Cortex of kidney (tissue), 1 donor: ENCODE results near the gene LGALS9B.
"Not testable (repeated sequence)": the region's sequence is repeated elsewhere in the genome, so short reads cannot be mapped to it uniquely, and the experiment has no call there.

Source experiments
- DNase-seq: peaks from one replicate; lab custom pipeline; 2025; lab: John Stamatoyannopoulos, UW

LGALS9B gene

GRCh38 chr17:20467447-20467846 lies at the start of gene LGALS9B:
Gene LGALS9B, minus strand, starts transcription at chr17:20467539. Its CDS starts 69 bp downstream, at chr17:20467470.
- DNase-seq: not testable (repeated sequence)

- DNase-seq: not testable (repeated sequence)
These were observed 49.6 kb upstream of the LGALS9B start for GRCh38 chr17:20516986-20517385.

- not testable (repeated sequence) for DNase-seq
These were observed 47.8 kb upstream of the LGALS9B start for GRCh38 chr17:20515099-20515498.

- DNase-seq: not testable (repeated sequence)
These were observed 46.2 kb upstream of the LGALS9B start for GRCh38 chr17:20513539-20513938.

- not testable (repeated sequence) for DNase-seq
These were observed 45.0 kb upstream of the LGALS9B start for GRCh38 chr17:20512378-20512777.

DNA sequence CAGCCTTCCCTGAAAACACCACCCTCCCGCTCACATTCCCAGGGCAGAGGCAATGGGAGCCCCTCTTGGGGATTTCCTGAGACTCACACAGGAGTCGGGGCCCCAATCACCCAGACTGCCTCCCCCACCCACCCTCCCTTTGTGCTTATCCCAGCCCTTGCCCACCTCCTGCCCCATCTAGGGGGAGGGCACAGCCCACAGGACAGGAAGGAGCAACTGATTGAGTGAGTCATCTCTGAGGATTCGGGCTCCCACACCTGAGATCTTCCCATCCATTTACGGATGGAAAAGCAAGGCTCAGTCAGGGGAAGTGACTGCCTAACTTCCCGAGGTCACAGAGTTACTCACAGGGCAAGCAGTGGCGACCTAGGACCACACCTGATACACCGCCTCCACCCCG lies 44.4 kb upstream of the LGALS9B start:
- not testable (repeated sequence) for DNase-seq

- DNase-seq: not testable (repeated sequence)
These were observed 38.0 kb upstream of the LGALS9B start for GRCh38 chr17:20505333-20505732.

- not testable (repeated sequence) for DNase-seq
These were observed 37.2 kb upstream of the LGALS9B start for GRCh38 chr17:20504388-20505066.

DNA sequence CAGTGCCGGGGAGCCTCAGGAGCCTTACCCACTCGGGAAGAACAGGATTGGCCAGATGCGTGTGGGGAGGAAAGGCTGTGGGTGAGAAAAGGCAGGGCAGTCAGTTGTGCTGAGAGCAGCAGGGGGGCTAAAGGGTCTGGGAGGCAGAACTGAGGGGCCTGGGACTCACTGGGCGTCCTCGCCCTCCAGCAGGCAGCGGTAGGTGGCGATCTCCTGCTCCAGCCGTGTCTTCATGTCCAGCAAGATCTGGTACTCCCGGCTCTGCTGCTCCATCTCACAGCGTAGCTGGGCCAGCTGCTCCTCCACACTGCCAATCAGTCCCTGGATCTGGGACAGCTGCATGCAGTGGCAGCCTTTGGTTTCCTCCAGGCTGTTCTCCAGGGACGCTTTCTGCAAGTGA lies 34.6 kb upstream of the LGALS9B start:
- DNase-seq: not testable (repeated sequence)

DNA sequence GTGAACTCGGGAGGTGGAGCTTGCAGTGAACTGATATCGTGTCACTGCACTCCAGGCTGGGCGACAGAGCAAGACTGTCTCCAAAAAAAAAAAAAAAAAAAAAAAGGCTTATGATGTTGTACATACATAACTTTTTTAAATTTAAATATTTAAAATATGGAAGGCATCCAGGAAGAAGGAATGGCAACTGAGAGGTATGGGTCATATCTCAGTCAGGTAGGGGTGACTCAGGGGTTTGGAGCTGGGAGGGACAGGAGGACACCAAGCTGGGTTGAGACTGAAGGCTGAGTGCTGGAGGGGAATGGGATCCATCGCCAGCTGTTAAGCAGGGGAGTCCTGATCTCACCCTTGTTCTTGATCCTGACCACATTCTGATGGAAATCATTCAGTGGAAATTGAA lies 33.0 kb upstream of the LGALS9B start:
- DNase-seq: not testable (repeated sequence)

DNA sequence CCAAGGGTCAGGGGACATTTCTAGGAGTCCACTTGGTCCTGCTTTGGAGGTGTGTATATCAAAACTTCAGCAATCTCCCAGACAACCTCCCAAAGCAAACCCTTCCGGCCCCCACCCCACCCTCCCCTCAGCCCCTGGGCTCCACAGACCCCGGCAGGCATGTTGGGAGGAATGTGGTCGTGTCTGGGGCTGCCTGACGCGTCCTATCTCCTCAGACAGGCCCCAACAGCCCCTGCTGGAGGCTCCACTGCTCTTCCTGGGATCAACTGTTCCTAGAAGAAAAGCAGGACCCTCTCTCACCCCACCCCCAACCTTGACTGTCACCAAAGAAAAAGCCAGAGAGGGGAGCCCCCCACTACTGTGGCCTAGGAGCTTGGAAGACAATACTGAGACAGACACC lies 28.1 kb upstream of the LGALS9B start:
- not testable (repeated sequence) for DNase-seq

DNA sequence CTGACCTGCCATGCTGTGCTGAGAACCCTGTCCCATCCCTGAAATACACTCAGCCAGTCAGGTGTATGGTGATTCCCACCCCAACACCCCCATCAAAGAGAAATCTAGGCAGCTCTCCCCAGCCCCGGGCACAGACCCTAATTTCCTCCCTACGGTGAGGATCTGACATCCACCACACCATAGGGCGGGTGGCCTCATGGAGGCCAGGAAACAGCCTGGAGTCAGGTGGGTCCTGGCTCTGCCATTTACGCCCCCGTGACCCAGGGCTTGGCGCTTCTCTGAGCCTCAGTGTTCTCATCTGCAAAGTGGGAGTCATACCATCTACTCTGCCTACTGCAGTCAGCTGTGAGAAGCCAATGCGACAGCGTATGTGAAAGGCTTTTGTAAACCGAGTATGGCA lies 27.4 kb upstream of the LGALS9B start:
- not testable (repeated sequence) for DNase-seq

DNA sequence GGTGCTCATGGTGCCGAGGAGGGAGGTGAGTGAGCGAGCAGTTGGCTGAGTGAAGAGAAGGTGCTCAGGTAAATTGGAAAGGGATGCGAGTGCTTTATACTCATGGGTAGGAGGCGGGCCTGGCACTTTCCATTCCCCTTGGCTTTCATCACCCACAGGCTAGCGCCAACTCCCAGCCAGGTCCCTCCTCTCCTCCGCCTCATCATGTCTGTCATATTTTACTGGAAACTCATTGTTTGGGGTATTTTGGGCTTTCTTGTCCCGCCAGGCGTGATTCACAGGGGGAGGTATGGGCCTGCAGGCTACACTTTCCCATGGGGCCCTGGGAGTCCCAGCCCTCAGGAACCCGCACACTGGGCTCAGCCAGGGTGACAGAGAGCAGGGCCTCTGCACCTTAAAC lies 26.8 kb upstream of the LGALS9B start:
- DNase-seq: not testable (repeated sequence)

- not testable (repeated sequence) for DNase-seq
These were observed 25.6 kb upstream of the LGALS9B start for GRCh38 chr17:20492971-20493370.

- DNase-seq: not testable (repeated sequence)
These were observed 24.8 kb upstream of the LGALS9B start for GRCh38 chr17:20492099-20492498.

- DNase-seq: not testable (repeated sequence)
These were observed 17.6 kb upstream of the LGALS9B start for GRCh38 chr17:20484930-20485329.

DNA sequence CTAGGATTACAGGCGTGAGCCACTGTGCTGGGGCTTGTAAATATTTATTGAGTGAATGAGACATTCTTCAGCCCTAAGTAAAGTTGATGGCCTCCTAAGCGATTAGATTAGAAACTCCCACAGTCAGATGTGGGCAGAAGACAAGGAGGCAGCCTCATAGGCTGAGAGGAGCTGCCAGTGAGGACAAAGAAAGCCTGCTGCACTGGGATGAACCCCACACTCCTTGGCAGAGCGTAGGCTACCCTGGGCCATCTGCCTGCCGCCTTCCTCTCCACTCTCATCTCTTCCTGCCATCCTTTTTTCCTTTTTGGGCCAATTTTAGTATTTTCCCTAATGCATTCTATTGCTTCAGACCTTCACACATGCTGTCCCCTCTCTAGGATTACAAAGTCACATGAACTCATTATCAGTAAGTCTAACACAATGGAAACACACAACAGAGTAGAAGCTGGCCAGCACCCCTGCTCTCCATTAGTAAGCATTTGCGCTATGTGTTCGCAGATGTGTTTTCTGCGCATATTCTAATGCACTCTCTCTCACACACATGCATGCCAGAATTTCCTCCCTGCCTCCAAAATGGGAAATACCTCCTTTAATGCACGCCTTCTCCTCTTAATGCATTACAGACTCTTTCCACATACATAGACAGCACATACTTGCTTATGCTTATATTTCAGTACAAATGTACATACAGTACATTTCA lies 12.7 kb upstream of the LGALS9B start:
- not testable (repeated sequence) for DNase-seq

GRCh38 chr17:20477398-20478071 lies 10.2 kb upstream of the LGALS9B start:
- DNase-seq: not testable (repeated sequence)

- not testable (repeated sequence) for DNase-seq
These were observed 7.9 kb upstream of the LGALS9B start for GRCh38 chr17:20475137-20475831.

- DNase-seq: not testable (repeated sequence)
These were observed 6.7 kb upstream of the LGALS9B start for GRCh38 chr17:20474081-20474480.

DNA sequence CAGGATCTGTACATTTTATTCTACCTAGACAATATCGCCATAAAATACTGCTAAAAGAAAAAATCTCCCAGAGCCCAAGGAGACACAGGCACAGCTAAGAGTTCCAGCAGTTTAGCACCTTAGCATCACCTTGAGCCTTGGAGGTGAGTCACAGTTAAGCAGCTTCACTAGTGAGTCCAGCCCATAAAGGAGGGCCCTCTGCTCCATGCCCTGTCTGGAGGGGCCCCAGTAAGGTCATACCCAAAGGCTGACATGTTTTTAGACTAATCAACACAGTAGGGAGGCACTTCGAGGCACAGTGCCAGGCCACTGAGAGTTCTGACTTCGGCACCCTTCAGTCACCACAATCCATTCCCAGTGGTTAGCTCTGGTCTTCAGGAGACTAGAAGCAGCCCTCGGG lies 2.6 kb upstream of the LGALS9B start:
- not testable (repeated sequence) for DNase-seq

- DNase-seq: not testable (repeated sequence)
These were observed 1.8 kb upstream of the LGALS9B start for GRCh38 chr17:20469107-20469506.
